Ishikawa (cell line): Measurements from ENCODE around the gene GCAT.
A peak's percentile ranks its signal among the peaks of the same experiment; 100 is the strongest.

Experiments
- CEBPB ChIP-seq: IDR thresholded peaks from 2 replicates; pipeline ENCODE4 v1.6.1; 2012
- CREB1 ChIP-seq: IDR thresholded peaks from 2 replicates; pipeline ENCODE4 v1.6.1; 2012; ENCODE audit warnings: low read depth
- EGR1 ChIP-seq: IDR thresholded peaks from 2 replicates; pipeline ENCODE4 v1.6.1; 2012
- EP300 ChIP-seq: IDR thresholded peaks from 2 replicates; pipeline ENCODE4 v1.6.1; 2012; ENCODE audit warnings: borderline replicate concordance
- FOXM1 ChIP-seq: IDR thresholded peaks from 2 replicates; pipeline ENCODE4 v1.6.1; 2012; ENCODE audit warnings: low read depth, borderline replicate concordance
- MAX ChIP-seq: IDR thresholded peaks from 2 replicates; pipeline ENCODE4 v1.6.1; 2012
- NFIC ChIP-seq: IDR thresholded peaks from 2 replicates; pipeline ENCODE4 v1.6.1; 2012
- RAD21 ChIP-seq: IDR thresholded peaks from 2 replicates; pipeline ENCODE4 v1.6.1; 2012; ENCODE audit warnings: low read depth
- TAF1 ChIP-seq: IDR thresholded peaks from 2 replicates; pipeline ENCODE4 v1.6.1; 2012; ENCODE audit warnings: low read depth, mild to moderate bottlenecking
- TCF12 ChIP-seq: IDR thresholded peaks from 2 replicates; pipeline ENCODE4 v1.6.1; 2012; ENCODE audit warnings: low read depth
- TEAD4 ChIP-seq: IDR thresholded peaks from 2 replicates; pipeline ENCODE4 v1.6.1; 2012
- YY1 ChIP-seq: IDR thresholded peaks from 2 replicates; pipeline ENCODE4 v1.6.1; 2012; ENCODE audit warnings: low read depth
- ZBTB7A ChIP-seq: IDR thresholded peaks from 2 replicates; pipeline ENCODE4 v1.6.1; 2012; ENCODE audit warnings: low read depth
- TF ChIP-seq, protein P1 (sequence below): IDR thresholded peaks from 2 replicates; pipeline ENCODE4 v1.6.1; 2012
- TF ChIP-seq, protein P2 (sequence below): IDR thresholded peaks from 2 replicates; pipeline ENCODE4 v1.6.1; 2012; ENCODE audit warnings: low read depth, mild to moderate bottlenecking

Gene GCAT

DNA sequence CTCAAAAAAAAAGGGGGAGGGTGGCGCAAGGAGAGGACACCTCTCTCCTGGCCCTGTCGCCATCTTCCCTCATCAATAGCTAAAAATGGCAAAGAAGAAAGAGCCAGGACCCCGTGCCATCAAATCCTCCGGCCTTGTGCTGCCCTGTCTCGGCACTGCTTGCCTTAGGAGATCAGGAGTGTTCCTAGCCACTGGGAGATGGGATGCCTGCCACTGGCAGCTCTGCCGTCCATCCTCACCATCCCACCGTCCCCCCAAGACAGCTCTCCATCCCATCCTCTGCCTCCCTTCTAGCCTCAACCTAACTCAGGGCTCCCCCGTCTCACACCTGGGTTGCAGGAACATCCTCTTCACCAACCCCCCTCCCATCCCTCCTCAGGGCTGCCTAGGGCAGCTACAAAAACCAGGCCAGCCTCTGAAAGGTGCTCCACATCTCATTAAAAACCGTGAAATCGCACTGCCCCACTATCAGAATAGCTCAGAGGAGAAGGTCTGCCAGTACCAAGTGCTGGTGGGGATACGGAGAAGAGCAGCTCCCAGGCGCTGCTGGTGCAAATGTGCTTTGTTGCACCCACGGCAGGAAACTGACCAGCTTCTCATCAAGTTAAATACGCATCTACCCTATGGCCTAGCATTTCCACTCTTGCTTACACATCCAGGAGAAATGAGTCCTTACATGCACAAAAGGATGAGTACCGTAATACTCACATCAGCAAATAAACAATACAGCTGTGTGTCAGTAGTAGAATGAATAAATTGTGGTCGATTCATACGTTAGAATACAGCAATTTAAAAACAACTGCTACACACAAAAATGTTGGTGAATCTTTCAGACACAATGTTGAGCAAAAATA is 31.7 kb upstream of the GCAT start:
- TF ChIP-seq TEAD4 = no peak

GRCh38 chr22:37776639-37777005 is 31.1 kb upstream of the GCAT start:
- TF ChIP-seq EP300 (no peak), ZBTB7A (no peak), YY1 (no peak), FOXM1 (no peak)
- TF ChIP-seq, protein P1, sequence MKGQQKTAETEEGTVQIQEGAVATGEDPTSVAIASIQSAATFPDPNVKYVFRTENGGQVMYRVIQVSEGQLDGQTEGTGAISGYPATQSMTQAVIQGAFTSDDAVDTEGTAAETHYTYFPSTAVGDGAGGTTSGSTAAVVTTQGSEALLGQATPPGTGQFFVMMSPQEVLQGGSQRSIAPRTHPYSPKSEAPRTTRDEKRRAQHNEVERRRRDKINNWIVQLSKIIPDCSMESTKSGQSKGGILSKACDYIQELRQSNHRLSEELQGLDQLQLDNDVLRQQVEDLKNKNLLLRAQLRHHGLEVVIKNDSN = 0 out of 2 replicates have a peak, but pooled peaks have one; percentile 25

DNA sequence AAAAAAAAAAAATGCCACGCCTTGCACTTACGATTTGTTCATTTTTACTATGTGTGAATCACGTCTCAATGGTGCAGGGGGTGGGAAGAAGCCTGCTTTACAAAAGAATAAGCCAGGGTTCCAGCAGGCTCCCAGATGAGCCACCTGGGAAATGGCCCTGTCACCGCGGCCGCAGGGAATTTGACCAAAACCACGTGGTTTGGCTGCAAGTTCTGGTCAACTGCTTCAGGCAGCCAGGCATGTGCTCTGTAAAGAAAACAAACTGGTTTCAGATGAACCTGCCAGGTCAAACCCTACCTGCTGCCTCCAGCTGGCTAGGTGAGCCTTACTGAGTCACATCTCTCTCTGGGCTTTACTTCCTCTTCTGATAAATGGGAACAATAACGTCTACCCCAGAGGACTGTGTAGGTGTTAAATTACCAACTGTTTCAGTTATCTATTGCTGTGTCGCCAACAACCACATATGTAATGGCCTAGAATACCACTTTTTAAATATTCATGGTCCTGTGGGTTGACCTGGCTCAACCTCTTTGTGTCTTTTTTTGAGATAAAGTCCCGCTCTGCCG is 30.5 kb upstream of the GCAT start:
- TF ChIP-seq RAD21 (peak; percentile 21; the same call in 1 of the 2 replicates), TCF12 (peak; percentile 79; the same call in 1 of the 2 replicates), MAX (peak; percentile 98), NFIC (peak; percentile 68), CEBPB (no peak), TEAD4 (peak; percentile 76), EP300 (peak; percentile 53; the same call in 1 of the 2 replicates), ZBTB7A (no peak), CREB1 (no peak)
- TF ChIP-seq, protein P2, sequence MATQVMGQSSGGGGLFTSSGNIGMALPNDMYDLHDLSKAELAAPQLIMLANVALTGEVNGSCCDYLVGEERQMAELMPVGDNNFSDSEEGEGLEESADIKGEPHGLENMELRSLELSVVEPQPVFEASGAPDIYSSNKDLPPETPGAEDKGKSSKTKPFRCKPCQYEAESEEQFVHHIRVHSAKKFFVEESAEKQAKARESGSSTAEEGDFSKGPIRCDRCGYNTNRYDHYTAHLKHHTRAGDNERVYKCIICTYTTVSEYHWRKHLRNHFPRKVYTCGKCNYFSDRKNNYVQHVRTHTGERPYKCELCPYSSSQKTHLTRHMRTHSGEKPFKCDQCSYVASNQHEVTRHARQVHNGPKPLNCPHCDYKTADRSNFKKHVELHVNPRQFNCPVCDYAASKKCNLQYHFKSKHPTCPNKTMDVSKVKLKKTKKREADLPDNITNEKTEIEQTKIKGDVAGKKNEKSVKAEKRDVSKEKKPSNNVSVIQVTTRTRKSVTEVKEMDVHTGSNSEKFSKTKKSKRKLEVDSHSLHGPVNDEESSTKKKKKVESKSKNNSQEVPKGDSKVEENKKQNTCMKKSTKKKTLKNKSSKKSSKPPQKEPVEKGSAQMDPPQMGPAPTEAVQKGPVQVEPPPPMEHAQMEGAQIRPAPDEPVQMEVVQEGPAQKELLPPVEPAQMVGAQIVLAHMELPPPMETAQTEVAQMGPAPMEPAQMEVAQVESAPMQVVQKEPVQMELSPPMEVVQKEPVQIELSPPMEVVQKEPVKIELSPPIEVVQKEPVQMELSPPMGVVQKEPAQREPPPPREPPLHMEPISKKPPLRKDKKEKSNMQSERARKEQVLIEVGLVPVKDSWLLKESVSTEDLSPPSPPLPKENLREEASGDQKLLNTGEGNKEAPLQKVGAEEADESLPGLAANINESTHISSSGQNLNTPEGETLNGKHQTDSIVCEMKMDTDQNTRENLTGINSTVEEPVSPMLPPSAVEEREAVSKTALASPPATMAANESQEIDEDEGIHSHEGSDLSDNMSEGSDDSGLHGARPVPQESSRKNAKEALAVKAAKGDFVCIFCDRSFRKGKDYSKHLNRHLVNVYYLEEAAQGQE = no peak
- TF ChIP-seq, protein P1 = peak; percentile 90

- TF ChIP-seq ZBTB7A (no peak), TEAD4 (no peak), TAF1 (no peak), TCF12 (no peak), EGR1 (no peak), YY1 (no peak), EP300 (no peak), MAX (no peak)
- TF ChIP-seq, protein P1 = no peak
- TF ChIP-seq, protein P2 = no peak
Measured at GRCh38 chr22:37778370-37779009, 29.2 kb upstream of the GCAT start.

GRCh38 chr22:37781434-37782059 is 26.2 kb upstream of the GCAT start:
- TF ChIP-seq EGR1 (no peak), CREB1 (no peak), YY1 (no peak), TAF1 (no peak), FOXM1 (no peak), EP300 (no peak), ZBTB7A (no peak), MAX (no peak), TEAD4 (no peak), TCF12 (no peak), NFIC (no peak), RAD21 (no peak; the same call in 1 of the 2 replicates), CEBPB (no peak)
- TF ChIP-seq, protein P1 = no peak
- TF ChIP-seq, protein P2 = no peak
